Spleen (tissue), 7 donors: ENCODE results near the gene ZC3H7B.

Experiments used
- CTCF ChIP-seq, 11 experiments: fragments of 200-600 bp in 7 of 11; fragments of 450-650 bp in 4 of 11; sonication (generic) in 4 of 11; IDR thresholded peaks in 8 of 11; conservative IDR thresholded peaks in 3 of 11; 1 replicate in 7 of 11; 2 replicates in 4 of 11; pipeline versions ENCODE4 v1.4.0 to v1.8.0; 2016 to 2021; ENCODE audit warnings: antibody characterized with exemption in 11 of 11, inconsistent platforms in 4 of 11, mild to moderate bottlenecking in 1 of 11
- POLR2A ChIP-seq, 3 donors: fragments of 450-650 bp; IDR thresholded peaks; one replicate each; pipeline ENCODE4 v1.5.1; 2017; ENCODE audit warnings: antibody characterized with exemption in 3 of 3, mild to moderate bottlenecking in 1 of 3
- POLR2AphosphoS5 ChIP-seq, 3 donors: sonication (generic); formaldehyde crosslinking; IDR thresholded peaks; one replicate each; pipeline ENCODE4 v1.5.1; 2017; ENCODE audit warnings: antibody characterized with exemption in 3 of 3
- donor health status: DM: no; HTN: no; CAD: no; lungs with moderate emphysema.
- donor health status: DM: no; HTN: no; CAD: no.
- donor health status: DM: no; HTN: no; CAD: no.

- TF ChIP-seq CTCF (IDR thresholded peaks at IDR 0.05 in 8 of 11, conservative IDR thresholded peaks at IDR 0.05 in 3 of 11), result no peak
- no peak for TF ChIP-seq POLR2A (IDR thresholded peaks at IDR 0.05)
- no peak for TF ChIP-seq POLR2AphosphoS5 (IDR thresholded peaks at IDR 0.05)
Observed at GRCh38 chr22:41260871-41261270, 40.5 kb upstream of the ZC3H7B start.
